Activated CD8-positive, alpha-beta T cell treated with anti-CD3 and anti-CD28 coated beads for 36 hours (primary cell): ENCODE data around the gene CCDC24. TPM values are rescaled to one million over a fixed set of nuclear protein-coding genes. Genes with fewer than 3 reads are reported as not detected.

Experiments used
- ATAC-seq: fragments of 200-7000 bp; cut with Tn5 transposase; one replicate; pipeline ENCODE4 v1.10.0; 2021; ENCODE audit warnings: mild to moderate bottlenecking, moderate library complexity
- CTCF ChIA-PET: fragments of 350-600 bp; sonication (Branson Sonifier 250); formaldehyde crosslinking; loops from one replicate; lab custom pipeline; 2021; ENCODE audit warnings: antibody characterized with exemption; lab: Charles Lee
- POLR2A ChIA-PET: fragments of 350-600 bp; sonication (Branson Sonifier 250); formaldehyde crosslinking; loops from one replicate; lab custom pipeline; 2021; ENCODE audit warnings: antibody characterized with exemption; lab: Charles Lee
- DNase-seq: peaks from one replicate; pipeline ENCODE4 v3.0.0-alpha.2; 2020
- H3K27ac Mint-ChIP-seq: one replicate; pipeline ENCODE4 v1.8.0; 2021; ENCODE audit warnings: mild to moderate bottlenecking, mixed read lengths
- H3K27me3 Mint-ChIP-seq: one replicate; pipeline ENCODE4 v1.8.0; 2021; ENCODE audit warnings: mixed read lengths
- H3K36me3 Mint-ChIP-seq: one replicate; pipeline ENCODE4 v1.8.0; 2021; ENCODE audit warnings: low read depth, mixed read lengths
- H3K4me1 Mint-ChIP-seq: one replicate; pipeline ENCODE4 v1.8.0; 2021; ENCODE audit warnings: low read depth, mixed read lengths
- H3K4me3 Mint-ChIP-seq: one replicate; pipeline ENCODE4 v1.8.0; 2021; ENCODE audit warnings: mild to moderate bottlenecking, moderate library complexity, mixed read lengths
- H3K9me3 Mint-ChIP-seq: one replicate; pipeline ENCODE4 v1.8.0; 2021; ENCODE audit warnings: mixed read lengths
- intact Hi-C: fragments of 100-400 bp; cut with micrococcal nuclease; formaldehyde crosslinking; loops from one replicate; pipeline ENCODE4 v1.10.0; 2022
- total RNA-seq, 2 experiments: library from RNA; stranded (reverse); gene quantifications; one replicate each; pipeline ENCODE4 v1.2.3, GENCODE V29; 2021
- TF ChIP-seq, protein P1 (sequence below): fragments of 200-600 bp; IDR thresholded peaks from one replicate; pipeline ENCODE4 v1.8.0; 2022; ENCODE audit warnings: antibody characterized with exemption, mild to moderate bottlenecking

The CCDC24 gene
- total RNA-seq, 2 experiments from 2014 or later: 1.4 to 1.8 TPM

DNA sequence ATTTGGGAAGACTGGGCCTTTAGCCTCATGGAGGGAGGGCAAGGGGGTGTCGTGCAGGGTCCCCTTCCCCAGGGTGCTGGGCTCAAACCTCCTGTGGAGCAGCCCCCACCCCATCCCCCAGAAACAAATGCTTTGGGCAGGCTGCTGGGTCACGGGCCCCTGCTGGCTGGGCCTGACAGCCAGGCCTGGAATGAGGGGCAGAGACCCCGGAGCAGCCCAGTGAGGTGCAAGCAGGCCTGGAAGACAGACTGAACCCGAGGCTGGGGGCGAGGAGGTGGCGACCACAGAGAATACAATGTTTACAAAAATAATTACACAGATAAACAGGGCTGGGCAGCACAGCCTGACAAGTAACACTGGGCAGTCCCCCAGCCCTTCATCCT is 5.3 kb downstream of the CCDC24 start:
- POLR2A ChIA-PET: no interaction called here
- H3K27me3 Mint-ChIP-seq: no peaks in the 10 kb centered on the region
- H3K9me3 Mint-ChIP-seq: no peaks in the 10 kb centered on the region
- ATAC-seq (no peak), DNase-seq (no peak)
- TF ChIP-seq, protein P1, sequence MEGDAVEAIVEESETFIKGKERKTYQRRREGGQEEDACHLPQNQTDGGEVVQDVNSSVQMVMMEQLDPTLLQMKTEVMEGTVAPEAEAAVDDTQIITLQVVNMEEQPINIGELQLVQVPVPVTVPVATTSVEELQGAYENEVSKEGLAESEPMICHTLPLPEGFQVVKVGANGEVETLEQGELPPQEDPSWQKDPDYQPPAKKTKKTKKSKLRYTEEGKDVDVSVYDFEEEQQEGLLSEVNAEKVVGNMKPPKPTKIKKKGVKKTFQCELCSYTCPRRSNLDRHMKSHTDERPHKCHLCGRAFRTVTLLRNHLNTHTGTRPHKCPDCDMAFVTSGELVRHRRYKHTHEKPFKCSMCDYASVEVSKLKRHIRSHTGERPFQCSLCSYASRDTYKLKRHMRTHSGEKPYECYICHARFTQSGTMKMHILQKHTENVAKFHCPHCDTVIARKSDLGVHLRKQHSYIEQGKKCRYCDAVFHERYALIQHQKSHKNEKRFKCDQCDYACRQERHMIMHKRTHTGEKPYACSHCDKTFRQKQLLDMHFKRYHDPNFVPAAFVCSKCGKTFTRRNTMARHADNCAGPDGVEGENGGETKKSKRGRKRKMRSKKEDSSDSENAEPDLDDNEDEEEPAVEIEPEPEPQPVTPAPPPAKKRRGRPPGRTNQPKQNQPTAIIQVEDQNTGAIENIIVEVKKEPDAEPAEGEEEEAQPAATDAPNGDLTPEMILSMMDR: no peak
- CTCF ChIA-PET: no interaction called here
- H3K36me3 Mint-ChIP-seq: peaks cover 12% of the 10 kb centered on the region
- H3K4me3 Mint-ChIP-seq: no peak overlapping the region
- H3K27ac Mint-ChIP-seq: no peak overlapping the region
- H3K4me1 Mint-ChIP-seq: peaks cover 4% of the 10 kb centered on the region
- intact Hi-C loops: no loop called here

DNA sequence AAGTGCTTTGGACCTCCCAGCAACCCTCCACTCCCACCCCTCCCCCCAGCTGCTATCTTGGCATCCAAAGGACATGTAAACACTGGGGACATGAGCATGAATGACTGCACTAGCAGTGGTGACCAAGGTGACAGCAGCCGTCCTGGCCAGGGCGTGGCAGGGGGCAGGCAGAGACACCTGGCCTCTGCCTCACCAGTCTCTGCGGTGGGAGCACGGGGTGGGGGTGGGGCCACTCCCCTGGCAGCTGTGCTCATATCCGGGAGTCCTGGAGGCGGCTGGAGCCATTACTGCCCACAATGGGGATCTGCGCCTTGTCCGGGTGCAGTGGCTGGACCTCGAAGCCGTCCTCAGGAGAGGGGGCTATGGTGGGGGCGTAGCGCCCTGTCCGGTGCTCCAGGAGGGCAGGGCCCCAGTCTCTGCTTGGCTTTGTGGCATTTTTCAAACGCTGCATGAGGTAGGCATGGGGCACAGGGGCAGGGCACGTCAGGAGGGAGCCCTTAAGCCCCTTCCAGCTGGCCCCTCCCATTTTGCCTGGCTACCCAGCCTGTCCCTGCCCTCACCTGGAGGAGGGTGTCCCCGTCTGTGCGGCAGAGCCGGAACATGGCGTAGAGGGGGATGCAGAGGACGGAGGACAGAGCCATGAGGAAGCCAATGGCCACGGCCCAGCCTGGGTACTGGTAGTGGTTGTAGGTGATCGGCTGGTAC is 6.0 kb downstream of the CCDC24 start:
- ChIA-PET CTCF (no interaction called here), POLR2A (no interaction called here)
- H3K27me3 Mint-ChIP-seq: no peaks in the 10 kb centered on the region
- no peak for DNase-seq
- no peak for ATAC-seq
- TF ChIP-seq, protein P1: no peak
- H3K36me3 Mint-ChIP-seq: peaks cover 14% of the 10 kb centered on the region
- intact Hi-C loops: no loop called here
- H3K9me3 Mint-ChIP-seq: no peaks in the 10 kb centered on the region
- H3K4me3 Mint-ChIP-seq: no peak overlapping the region
- H3K4me1 Mint-ChIP-seq: no peaks in the 10 kb centered on the region
- H3K27ac Mint-ChIP-seq: no peak overlapping the region

DNA sequence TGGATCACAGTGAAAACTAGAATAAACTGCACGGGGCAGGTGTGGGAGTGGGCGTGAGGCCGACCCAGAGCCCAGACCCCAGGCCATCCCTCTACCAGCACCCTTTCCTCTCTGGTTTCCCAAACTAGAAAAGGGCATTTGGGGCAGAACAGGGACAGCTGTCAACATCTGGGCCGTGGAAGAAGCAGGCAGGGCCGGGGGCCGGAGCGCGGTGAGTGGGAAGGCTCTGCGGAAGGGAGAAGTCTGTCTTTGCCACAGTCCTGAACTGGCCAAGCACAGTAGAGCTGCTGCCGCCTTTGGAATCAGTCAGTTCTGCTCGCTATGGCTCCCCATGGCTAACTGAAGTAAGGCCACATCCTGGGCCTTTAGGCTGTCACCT is 6.6 kb downstream of the CCDC24 start:
- peaks cover 14% of the 10 kb centered on the region for H3K36me3 Mint-ChIP-seq
- H3K9me3 Mint-ChIP-seq: no peaks in the 10 kb centered on the region
- ATAC-seq (no peak), DNase-seq (no peak)
- no peak overlapping the region for H3K4me3 Mint-ChIP-seq
- intact Hi-C loops: no loop called here
- no peak overlapping the region for H3K27ac Mint-ChIP-seq
- ChIA-PET POLR2A (no interaction called here), CTCF (no interaction called here)
- TF ChIP-seq, protein P1: no peak
- no peaks in the 10 kb centered on the region for H3K4me1 Mint-ChIP-seq
- H3K27me3 Mint-ChIP-seq: no peaks in the 10 kb centered on the region

DNA sequence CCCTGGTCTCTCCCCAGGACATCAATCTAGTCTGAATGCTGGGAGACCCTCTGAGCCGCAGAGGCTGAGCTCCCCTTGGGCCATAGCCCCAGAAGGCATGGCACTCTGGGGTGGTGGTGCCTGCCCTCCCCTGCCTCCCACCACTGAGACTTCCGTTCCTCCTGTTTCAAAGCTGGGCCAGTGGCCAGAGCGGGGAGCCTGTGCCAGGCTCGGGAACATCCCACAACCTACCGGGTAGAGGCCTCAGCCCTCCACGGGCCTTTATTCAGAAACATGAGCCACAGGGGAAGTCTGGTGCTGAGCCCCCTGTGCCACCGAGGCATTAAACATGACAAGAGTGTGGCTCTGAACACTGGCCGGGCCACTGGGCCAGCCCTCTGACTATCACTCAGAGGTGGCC is 8.1 kb downstream of the CCDC24 start:
- TF ChIP-seq, protein P1: no peak
- Mint-ChIP-seq H3K27ac (no peak overlapping the region), H3K9me3 (no peaks in the 10 kb centered on the region), H3K27me3 (no peaks in the 10 kb centered on the region), H3K36me3 (peaks cover 14% of the 10 kb centered on the region), H3K4me3 (no peak overlapping the region), H3K4me1 (no peaks in the 10 kb centered on the region)
- ChIA-PET CTCF (interaction anchor here (1.0 to 1.6 kb wide), 3 partner anchors 47 to 65 kb away, joined by 3 to 8 read pairs (median 6); no protein-coding TSS in a partner anchor), POLR2A (interaction anchor here (1.3 kb wide), 1 partner anchor 30 kb away, joined by 3 read pairs; no protein-coding TSS in a partner anchor)
- no peak for DNase-seq
- ATAC-seq: no peak
- intact Hi-C loops: no loop called here

DNA sequence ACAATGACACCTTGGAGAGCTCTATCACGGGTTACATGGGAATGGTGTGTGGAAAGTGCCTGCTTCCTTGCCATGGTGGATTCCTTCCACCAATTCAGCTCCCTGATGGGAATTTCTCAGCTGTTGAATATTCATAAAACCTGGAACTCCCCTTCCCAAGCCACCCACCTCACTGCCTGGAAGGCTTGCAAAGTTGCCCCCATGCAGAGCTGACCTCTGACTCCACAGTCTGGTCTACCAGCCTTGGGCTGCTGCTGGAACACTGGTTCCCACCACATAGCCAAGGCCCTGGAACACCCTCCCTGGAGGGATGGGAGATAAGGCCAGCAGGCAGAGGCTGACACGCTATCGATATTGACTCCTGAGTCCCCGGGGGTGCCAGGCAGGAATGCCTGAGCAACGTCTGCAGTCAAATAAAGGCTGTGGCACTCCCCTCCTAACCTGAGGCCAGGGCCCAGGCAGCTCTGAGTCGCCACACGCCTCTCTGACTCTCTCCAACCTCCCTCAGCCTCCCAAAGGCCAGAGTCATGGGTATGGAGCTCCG is 8.8 kb downstream of the CCDC24 start:
- Mint-ChIP-seq H3K27me3 (no peaks in the 10 kb centered on the region), H3K4me3 (no peak overlapping the region), H3K4me1 (no peaks in the 10 kb centered on the region), H3K36me3 (peaks cover 14% of the 10 kb centered on the region), H3K9me3 (no peaks in the 10 kb centered on the region), H3K27ac (no peak overlapping the region)
- ATAC-seq: no peak
- TF ChIP-seq, protein P1: no peak
- intact Hi-C loops: loop anchor here (5.0 kb wide), 1 partner anchor 37 kb away; no protein-coding TSS in a partner anchor
- CTCF ChIA-PET: interaction anchor here (1.0 to 1.6 kb wide), 3 partner anchors 47 to 65 kb away, joined by 3 to 8 read pairs (median 6); no protein-coding TSS in a partner anchor
- no peak for DNase-seq
- POLR2A ChIA-PET: interaction anchor here (1.3 kb wide), 2 partner anchors 10 to 30 kb away, joined by 3 read pairs; no protein-coding TSS in a partner anchor
